ENCODE data around the gene EPB41L3.

DNA sequence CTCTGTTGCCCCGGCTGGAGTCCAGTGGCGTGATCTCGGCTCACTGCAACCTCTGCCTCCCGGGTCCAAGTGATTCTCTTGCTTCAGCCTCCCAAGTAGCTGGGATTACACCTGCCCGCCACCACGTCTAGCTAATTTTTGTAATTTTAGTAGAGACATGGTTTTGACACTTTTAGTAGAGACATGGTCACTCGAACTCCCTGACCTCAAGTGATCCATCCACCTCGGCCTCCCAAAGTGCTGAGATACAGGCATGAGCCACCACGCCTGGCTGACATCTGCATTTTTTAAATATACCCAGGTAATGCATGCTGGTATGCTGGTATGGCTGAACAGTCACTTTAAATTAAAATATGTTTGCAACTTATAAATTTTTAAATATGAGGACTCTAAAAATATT lies 91.9 kb downstream of the EPB41L3 start:
- TF ChIP-seq ZNF219 (CRISPR knock-in tag; IDR thresholded peaks at IDR 0.05; ENCODE audit: borderline replicate concordance) = no peak
- TF ChIP-seq, protein P1, sequence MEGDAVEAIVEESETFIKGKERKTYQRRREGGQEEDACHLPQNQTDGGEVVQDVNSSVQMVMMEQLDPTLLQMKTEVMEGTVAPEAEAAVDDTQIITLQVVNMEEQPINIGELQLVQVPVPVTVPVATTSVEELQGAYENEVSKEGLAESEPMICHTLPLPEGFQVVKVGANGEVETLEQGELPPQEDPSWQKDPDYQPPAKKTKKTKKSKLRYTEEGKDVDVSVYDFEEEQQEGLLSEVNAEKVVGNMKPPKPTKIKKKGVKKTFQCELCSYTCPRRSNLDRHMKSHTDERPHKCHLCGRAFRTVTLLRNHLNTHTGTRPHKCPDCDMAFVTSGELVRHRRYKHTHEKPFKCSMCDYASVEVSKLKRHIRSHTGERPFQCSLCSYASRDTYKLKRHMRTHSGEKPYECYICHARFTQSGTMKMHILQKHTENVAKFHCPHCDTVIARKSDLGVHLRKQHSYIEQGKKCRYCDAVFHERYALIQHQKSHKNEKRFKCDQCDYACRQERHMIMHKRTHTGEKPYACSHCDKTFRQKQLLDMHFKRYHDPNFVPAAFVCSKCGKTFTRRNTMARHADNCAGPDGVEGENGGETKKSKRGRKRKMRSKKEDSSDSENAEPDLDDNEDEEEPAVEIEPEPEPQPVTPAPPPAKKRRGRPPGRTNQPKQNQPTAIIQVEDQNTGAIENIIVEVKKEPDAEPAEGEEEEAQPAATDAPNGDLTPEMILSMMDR (IDR thresholded peaks at IDR 0.05) = no peak
- TF ChIP-seq, protein P2, sequence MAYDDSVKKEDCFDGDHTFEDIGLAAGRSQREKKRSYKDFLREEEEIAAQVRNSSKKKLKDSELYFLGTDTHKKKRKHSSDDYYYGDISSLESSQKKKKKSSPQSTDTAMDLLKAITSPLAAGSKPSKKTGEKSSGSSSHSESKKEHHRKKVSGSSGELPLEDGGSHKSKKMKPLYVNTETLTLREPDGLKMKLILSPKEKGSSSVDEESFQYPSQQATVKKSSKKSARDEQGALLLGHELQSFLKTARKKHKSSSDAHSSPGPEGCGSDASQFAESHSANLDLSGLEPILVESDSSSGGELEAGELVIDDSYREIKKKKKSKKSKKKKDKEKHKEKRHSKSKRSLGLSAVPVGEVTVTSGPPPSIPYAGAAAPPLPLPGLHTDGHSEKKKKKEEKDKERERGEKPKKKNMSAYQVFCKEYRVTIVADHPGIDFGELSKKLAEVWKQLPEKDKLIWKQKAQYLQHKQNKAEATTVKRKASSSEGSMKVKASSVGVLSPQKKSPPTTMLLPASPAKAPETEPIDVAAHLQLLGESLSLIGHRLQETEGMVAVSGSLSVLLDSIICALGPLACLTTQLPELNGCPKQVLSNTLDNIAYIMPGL (CRISPR knock-in tag; IDR thresholded peaks at IDR 0.05) = no peak
